Activated CD4-positive, CD25-positive, alpha-beta regulatory T cell treated with anti-CD3 and anti-CD28 coated beads, Interleukin-2, amount 50 U/mL, for 72 hours (primary cell): ENCODE results near the gene PPP1R13B.
A peak's percentile ranks its signal among the peaks of the same experiment; 100 is the strongest.
"Not testable (repeated sequence)": the region's sequence is repeated elsewhere in the genome, so short reads cannot be mapped to it uniquely, and the experiment has no call there.

Experiments used
- DNase-seq: peaks from one replicate; pipeline ENCODE4 v3.0.0; 2021

PPP1R13B gene, protein sequence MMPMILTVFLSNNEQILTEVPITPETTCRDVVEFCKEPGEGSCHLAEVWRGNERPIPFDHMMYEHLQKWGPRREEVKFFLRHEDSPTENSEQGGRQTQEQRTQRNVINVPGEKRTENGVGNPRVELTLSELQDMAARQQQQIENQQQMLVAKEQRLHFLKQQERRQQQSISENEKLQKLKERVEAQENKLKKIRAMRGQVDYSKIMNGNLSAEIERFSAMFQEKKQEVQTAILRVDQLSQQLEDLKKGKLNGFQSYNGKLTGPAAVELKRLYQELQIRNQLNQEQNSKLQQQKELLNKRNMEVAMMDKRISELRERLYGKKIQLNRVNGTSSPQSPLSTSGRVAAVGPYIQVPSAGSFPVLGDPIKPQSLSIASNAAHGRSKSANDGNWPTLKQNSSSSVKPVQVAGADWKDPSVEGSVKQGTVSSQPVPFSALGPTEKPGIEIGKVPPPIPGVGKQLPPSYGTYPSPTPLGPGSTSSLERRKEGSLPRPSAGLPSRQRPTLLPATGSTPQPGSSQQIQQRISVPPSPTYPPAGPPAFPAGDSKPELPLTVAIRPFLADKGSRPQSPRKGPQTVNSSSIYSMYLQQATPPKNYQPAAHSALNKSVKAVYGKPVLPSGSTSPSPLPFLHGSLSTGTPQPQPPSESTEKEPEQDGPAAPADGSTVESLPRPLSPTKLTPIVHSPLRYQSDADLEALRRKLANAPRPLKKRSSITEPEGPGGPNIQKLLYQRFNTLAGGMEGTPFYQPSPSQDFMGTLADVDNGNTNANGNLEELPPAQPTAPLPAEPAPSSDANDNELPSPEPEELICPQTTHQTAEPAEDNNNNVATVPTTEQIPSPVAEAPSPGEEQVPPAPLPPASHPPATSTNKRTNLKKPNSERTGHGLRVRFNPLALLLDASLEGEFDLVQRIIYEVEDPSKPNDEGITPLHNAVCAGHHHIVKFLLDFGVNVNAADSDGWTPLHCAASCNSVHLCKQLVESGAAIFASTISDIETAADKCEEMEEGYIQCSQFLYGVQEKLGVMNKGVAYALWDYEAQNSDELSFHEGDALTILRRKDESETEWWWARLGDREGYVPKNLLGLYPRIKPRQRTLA

DNA sequence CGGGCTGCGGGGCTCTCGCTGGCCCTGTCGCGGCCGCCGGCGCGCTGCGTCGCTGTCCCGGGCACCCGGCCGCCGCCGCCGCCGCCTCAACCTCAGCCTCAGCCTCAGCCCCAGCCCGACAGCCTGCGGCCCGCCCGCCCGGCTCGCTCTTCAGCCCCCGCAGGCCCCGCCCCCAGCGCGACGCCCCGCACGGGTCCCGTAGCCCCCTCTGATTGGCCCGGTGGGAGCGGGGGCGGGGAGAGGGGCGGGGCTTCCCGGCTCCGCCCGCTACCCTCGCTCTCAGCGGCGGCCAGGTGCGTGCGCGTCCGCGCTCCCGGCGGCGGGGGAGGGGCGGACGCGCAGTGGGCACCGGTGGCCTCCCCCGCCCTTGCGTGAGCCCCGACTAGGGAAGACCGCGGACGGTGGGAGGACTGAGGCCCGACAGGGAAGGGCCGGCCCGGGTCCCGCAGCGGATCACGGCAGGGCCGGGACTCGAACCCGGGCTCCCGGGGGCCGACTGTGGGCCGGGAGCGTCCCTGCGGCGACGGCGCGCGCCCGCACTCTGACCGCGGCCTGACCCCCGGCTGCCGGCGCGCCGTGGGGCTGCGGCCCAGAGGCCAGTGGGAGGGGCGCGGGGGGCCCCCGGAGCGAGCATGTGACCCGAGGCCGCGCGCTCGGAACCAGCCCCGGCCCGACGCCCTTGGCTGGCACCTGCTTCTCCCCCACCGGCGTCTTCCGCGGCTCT is at the start of gene PPP1R13B:
Gene PPP1R13B (minus strand): TSS at position 125 of the 724 bp plus-strand sequence. CDS start 268 bp downstream, outside the sequence.
- DNase-seq = peak; percentile 93

DNA sequence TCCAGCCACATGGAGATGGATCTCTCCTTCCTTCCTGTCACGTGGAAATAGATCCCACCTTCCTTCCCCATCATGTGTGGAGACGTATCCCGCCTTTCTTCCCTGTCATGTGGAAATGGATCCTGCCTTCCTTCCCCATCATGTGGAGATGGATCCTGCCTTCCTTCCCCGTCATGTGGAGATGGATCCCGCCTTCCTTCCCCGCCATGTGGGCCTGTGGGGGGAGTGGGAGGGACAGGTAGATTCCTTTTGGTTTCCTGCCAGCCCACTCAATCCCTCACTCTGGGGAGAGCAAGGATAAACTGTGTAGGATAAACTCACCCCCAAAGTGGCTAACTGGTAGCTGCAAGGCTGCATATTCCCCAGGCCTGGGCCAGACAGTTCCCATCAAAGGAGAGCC is 49.2 kb upstream of the PPP1R13B start:
- no peak for DNase-seq

DNA sequence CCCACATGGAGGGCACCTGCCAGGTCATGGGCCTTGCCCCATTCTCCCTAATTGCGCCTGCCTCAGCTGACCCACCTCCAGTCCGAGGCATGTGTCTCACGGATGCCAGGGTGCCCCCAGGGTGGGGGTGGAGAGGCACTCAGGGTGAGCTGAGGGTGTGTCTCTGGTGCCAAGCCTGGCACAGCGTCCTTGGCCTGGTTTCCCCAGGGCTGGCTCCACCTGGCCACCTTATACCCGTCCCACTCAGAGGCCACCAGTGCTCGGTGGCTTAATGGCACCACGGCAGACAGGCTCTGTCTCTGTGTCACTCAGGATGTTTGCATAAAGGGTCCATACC is 47.3 kb upstream of the PPP1R13B start:
- DNase-seq = no peak

DNA sequence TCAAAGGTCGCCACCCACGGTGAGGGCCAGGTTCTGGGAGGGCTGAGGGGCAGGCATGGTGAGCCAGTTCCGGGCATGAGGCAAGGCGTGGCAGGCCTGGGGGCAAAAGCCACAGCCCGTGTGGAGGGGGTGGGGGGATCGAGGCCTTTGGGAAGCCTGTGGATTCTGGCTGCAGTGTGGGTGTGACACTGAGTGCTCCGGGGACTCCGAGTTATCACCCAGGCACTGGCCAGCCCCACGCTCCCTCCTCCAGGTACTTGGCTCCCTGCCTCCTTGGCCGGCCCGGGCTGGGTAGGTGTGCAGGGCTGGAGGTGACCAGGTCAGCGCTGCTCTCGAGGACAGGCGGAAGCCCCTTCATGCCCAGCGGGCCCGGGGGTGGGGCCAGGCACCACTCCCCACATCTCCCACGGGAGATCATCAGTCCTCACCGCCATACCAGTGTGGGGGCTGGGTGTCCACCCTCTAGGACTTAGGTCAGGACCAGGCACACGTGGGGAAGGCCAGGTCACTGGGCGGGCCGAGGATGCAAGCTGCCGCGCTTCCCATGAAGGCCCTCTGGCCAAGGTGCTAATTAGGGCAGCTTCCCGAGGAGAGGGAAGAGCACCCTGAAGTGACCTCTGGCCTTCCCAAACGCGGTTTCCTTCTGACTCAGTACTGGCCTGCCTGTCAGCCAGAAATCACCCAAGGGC is 46.8 kb upstream of the PPP1R13B start:
- no peak for DNase-seq

DNA sequence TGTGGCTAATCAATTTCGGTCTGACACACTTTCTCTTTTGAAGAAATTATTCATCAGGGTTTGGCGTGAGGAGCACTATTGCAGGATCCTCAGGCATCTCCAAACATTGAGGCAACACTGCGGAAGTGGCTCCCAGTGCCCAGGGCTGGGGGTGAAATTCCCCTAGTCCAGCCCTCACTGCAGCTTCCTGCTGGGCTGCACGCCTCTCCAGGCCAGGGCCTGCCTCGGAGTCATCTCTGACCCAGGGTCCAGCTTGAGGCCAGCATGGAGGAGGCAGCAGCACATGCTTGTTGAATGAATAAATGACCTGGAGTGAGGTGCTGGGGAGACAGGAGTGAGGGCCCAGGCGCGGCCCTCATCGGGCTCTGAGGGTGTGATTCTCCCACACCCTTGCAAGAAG is 44.9 kb upstream of the PPP1R13B start:
- DNase-seq = no peak

DNA sequence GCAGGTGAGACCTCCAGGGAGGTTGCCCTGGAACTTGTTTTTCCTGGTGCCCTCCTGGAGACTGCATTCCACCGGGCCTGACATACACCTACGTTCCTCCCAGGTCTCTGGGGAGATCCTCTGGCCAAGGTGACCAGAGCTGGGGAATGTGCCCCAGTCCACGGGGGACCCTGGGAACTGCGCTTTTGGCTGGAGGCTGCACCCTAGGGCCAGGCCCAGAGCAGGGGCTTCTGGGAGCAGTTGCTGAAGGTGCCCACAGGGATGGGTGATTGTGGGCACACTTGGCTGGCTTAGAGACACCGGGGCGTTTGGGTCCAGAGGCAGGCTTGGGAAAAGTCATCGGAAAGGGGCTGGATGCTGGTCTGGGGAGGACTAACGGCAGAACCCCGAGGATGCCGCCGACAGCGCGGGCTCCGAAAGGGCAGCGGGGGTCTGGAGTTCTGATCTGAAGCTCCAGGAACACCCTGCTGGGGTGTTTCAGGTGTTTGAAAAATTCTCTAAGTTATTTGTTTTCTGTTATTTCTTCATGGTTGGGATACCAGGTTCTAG is 44.4 kb upstream of the PPP1R13B start:
- no peak for DNase-seq

DNA sequence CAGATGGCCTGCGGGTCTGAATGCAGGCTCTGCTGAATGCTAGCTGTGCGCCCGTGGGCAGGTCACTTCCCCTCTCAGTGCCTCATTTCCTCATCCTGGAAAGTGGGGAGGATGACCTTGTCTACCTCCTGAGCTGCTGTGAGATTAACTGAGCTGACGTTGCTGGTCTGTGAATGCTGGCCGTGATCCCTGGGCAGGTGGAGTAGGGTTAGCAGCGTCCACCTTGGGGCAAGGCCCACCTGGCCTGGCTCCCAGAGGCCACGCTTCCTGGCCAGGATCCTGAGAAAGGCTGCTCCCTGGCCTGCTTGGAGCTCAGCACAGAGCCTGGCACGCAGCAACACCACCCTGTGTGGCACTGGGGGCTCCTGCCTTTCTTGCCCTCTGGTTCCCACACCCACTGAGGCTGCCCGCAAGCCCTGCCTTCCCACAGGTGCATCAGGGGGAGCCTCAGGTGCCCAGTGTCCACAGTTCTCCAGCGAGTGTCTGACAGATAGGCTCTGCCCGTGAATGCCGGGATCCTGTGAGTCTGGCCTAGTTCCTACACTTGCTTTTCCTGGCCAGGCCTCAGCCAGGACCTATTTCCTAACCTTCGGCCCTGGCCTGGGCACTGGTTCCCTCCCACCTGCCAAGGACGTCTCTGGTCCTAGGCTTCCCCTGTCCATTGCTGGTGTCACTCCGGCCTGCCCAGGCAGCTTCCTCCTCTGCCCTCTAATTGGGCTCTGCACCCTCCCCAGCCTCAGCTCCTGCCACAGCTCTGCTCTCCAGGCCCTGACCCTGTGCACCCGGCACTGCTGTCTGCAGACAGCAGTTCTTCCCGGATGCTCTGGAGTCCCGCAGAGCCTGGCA is 43.7 kb upstream of the PPP1R13B start:
- DNase-seq = no peak

DNA sequence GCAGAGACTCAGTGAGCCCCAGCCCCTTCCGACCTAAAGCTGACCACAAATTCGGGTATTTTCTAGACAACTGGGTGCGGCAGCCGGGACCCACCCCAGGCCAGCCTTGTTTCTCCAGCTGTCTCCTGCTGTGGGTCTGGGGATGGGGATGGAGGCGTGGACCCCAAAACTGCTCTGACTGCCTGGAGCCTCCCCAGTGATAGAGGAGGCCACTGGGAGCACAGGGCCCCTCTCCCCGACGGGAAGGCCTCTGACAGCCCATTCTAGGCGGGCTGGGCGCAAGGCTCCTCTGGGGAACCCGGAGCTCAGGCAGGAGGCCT is 42.6 kb upstream of the PPP1R13B start:
- no peak for DNase-seq

DNA sequence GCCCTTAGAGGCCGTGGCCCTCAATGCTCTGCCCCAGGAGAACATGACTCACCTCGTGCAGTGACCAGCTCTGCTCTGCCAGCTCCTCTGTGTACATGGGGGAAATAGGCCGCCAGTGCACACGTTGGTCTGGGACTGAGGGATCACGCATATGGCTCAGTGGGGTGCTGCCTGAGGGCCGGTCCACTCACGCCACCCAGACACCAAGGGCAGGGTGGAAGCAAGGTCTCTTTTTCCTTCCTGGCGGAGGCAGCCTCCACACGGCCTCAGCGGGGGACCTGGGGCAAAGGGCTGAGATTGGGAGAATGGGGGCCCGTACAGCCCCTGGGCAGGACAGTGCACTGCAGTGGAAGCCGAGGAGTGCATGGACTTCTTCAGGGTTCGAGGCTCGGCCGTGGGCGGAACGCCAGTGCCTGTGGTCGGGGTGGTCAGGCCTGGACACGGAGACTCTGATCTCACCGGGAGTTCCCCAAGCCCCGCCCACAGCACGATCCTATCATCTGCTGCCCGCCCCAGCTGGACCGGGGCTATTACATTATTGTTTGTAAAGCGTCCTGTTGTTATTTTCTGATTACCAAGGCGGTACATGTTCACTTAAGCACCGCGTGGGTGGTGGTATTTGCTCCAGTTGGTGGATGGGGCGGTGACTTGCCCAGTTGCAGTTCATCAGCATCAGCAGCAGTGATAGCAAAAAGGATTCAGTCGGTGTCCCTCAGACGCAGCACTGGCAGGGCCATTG is 42.1 kb upstream of the PPP1R13B start:
- DNase-seq = no peak

DNA sequence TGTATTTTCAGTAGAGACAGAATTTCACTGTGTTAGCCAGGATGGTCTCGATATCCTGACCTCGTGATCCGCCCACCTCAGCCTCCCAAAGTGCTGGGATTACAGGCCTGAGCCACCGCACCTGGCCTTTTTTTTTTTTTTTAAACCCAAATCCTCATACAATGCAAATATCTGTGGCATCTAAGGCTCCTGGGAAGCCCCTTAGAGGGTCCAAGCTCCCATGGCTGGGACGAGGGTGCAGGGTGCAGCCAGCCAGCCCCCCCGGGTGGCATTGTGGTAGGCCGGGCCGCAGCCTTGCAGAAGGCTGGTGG is 41.6 kb upstream of the PPP1R13B start:
- DNase-seq = not testable (repeated sequence)

DNA sequence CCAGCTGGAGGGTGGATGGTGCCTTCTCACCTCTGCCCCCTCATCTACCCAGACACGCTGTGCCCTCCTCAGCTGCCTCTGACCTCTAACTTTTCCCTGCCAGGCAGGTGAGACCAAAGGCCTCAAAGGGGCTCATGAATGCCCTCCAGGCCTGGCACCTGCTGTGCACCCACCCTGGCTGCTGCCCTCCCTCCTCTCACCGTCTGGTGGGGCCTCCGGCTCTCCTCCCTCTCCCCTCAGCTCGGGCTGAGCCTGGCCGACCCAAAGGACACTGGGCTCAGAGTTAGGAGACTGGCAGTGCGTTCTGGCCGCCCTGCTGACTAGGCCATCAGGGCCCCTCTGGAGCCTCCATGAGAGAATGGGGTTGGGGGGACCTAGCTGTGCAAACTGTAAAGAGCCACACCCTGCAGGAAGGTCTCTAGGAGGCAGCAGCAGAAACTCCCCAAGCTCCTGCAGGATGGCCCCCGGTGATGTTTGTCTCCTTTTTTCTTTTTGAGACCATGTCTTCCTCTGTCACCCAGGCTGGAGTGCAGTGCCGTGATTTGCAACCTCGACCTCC is 40.3 kb upstream of the PPP1R13B start:
- DNase-seq = no peak

DNA sequence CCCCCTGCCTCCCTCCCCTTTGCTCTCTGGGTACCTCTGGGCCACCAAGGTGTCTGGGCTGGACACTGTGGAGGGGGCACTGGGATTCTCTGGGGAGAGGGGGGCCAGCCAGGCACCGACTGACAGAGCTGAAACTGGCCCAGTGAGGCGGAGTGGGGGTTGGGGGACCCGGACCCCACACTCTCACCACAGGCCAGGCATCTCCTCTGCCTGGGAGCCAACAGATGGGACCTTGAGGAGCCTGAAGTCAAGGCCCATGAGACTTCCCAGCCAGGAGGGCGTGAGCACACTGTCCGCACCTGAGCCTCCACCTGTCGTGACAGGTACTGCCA is 39.8 kb upstream of the PPP1R13B start:
- DNase-seq = no peak

DNA sequence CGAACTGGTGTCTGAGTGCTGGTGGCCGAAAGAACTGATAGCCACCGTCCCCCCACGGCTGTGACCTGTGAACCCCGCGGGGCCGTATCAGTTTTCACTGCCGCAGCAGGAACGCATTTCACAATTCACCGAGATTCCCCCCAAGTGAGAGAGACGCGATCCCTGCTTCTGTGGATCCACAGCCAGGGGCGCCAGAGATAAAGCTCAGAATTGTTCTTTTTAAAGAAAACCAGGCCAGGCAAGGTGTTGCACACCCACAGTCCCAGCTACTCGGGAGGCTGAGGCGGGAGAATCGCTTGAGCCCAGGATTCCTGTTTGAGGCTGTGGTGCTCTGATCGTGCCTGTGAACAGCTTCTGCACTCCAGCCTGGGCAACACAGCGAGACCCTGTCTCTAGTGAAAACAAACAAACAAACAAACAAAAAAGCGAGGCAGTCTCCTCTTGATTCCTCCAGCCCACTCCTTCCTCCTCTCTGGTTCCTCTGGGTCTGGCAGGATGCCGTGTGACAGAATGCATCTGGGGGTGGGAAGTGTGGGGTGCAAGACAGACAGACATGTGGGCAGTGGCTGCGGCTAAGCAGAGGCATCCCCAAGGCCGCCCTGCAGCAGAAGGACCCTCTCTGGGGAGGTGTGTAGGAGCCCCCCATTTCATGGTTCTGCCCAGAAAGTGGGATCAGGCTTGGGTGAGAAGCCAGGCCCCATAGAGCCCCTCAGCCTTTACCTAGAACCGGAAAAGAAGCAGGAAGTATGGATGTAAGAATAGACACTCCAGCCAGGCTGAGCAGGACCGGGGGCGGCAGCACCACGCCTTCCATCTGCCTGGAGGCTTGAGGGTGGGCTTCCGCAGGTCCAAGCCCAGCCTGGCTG is 39.2 kb upstream of the PPP1R13B start:
- DNase-seq = no peak

DNA sequence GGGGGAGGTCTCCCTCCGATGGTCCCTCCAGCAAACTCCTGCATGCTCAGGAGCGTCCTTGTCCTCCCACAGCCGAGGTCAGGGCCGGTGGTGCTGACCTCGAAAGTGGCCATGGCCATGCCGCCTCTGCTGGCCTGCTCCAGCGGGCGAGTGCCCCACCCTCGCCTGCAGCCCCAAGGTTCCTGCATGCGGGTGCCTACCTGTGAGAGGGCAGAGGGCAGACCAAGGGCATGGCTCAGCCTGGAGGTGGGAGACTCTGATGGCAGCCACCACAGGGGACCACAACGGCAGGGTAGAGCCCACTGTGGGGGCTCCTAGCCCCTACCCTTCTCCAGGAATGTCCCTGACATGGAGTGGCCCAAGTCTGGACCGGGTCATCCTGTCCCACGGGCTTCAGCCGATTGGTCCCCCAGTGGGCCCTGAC is 38.1 kb upstream of the PPP1R13B start:
- DNase-seq = no peak

DNA sequence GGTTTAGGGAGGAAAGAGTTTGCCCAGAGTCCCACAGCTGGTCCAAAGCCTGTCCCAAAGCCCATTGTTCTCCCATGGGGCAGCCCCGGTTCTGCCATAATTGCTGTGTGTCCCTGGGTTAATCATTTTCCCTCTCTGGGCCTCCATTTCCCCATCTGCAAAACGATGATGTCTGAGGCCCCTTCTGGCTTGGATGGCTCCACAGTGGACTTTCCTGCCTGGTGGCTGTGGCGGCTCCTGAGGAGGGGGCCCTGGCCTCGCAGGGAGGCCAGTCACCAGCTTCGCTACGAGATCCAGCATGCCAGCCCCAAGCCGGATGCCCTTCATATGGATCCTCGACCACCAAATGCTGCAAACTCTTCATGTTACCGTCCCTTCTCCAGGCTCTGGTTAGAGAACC is 37.5 kb upstream of the PPP1R13B start:
- no peak for DNase-seq

DNA sequence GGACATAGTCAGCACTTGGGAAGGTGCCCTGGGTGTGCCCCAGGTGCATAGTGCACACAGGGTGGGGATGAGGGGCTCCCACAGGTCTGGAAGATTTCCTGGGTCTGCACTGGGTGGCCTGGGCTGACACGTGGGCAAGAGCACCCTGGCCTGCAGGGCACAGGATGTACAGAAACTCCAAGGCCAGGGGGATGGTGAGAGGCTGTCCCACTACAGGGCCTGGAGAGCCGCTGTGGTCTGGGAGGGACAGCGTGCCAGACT is 35.8 kb upstream of the PPP1R13B start:
- DNase-seq = no peak

DNA sequence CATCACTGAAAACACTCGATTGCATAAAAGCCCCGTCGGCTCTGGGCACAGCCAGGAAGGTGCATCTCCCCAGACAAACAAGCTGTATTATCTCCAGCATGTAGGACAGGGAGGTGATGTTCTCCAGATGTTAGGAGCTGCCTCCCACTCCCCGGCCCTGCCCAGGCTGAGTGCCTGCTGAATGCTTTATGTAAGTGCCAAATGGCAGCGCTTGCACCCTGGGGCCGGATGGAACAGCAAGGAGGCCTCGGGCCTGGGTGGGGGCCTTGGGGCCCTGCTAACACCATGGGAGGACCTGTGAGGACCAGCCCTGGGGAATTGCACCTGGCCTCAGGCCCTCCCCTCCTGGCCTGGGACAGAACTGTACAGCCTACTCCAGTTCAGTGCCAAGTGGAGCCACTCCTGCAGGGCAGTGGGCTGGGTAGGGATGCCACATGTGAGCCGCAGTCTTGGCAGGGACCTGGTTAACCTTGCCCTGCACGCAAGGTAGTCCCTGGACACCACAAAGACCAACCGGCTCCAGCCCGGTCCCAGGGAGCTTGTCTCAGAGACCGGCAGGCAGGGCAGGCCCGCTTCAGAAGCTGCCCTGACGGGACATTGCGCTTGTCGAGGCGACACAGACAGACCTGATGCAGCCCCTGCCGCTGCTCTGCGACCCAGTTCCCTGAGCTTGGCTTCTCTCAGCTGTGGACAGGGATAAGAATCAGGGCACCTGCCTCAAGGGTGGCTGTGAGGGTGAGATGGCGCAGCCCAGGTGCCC is 35.3 kb upstream of the PPP1R13B start:
- no peak for DNase-seq

DNA sequence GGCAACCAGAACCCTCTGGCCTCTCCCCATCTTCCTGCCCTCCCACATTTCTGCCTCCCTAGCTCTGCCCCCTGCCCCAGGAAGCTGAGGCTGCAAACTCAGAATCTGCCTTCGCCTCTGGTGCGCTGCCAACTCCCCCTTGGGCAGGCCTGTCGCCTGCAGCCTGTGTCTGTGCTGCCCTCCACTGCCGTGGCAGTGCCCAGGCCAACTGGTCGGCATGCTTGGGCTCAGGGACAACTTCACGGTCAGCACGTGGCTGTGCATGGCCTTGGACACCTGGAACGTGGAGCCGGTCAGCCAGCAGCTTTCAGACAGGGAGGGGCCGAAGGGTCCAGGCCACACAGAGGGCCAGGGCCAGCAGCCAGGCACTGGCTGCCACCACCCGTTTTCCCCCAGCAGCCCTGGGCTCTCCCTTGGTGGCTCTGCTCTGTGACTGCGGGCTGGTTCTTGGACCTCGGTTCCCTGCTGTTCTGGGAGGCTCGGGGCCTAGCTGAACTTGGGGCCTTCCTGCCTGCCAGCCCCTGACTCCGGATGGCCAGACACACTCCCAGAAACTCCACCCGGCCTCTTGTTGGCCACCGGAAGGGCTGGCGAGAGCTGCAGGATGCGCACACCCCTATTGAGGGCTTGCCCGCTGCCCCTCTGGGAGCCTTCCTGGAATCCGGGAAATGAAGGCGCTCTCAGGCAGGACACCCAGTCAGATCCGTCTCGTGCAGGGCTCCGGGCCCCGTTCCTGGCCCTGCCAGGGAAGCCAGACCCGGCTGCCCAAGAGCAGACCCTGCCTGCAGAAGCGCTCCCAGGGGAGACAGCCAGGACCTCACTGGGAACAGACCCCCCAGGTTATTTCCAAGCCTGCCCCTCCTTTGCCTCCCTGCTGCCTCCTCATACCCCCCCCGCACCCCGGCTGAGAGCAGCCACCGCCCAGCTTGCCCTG is 34.2 kb upstream of the PPP1R13B start:
- DNase-seq = no peak
